Fibroblast of pulmonary artery (primary cell): ENCODE data around the gene SIK3.
A peak's percentile ranks its signal among the peaks of the same experiment; 100 is the strongest.
"Not testable (repeated sequence)": the region's sequence is repeated elsewhere in the genome, so short reads cannot be mapped to it uniquely, and the experiment has no call there.

Experiments used
- DNase-seq: peaks from one replicate; pipeline ENCODE4 v3.0.0-alpha.2; 2010; ENCODE audit warnings: low read depth
- H3K4me3 ChIP-seq: replicated peaks from 2 replicates; pipeline ENCODE4 v1.5.1; 2011; ENCODE audit warnings: low read depth, mild to moderate bottlenecking, control low read depth, low read length, moderate library complexity
- TF ChIP-seq, protein P1 (sequence below): IDR thresholded peaks from 2 replicates; pipeline ENCODE4 v1.5.1; 2011; ENCODE audit warnings: mild to moderate bottlenecking, control low read depth, low read length, inconsistent platforms; ENCODE audit errors: missing control alignments

SIK3 gene

DNA sequence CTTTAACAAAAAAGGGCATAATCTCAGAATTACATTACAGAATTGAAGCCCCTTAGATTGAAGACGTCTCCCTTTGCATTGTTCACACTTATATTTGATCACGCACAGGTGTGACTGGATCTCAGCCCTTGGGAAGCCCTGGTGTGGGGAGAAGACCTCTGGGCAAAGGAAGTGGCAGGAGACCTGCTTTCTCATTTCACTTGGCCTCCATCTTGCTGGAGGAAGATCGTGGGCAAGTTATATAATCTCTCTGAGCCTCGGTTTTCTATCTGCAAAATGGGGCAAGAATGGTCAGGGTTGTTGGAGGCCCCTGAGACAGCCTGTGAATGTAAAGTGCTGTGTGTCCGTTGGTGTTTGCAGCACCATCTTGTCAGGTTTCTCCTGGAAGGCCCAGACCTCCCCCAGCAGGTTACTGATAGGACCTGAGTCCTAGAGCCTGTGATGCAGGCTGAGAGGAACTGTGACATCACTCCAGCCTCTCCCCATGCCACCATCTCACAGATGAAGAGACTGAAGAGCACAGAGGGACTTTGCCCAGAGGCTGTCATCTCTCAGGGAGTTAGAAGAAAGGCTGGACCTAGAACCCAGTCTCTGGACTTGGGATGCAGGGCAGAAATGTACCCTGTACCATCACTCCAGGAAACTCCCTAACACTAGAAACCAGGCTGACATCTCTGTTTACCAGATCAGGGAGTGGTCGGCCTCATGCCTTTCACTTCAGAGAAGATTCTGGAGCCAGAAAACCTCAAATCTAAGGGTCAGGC is 259.7 kb downstream of the SIK3 start:
- TF ChIP-seq, protein P1, sequence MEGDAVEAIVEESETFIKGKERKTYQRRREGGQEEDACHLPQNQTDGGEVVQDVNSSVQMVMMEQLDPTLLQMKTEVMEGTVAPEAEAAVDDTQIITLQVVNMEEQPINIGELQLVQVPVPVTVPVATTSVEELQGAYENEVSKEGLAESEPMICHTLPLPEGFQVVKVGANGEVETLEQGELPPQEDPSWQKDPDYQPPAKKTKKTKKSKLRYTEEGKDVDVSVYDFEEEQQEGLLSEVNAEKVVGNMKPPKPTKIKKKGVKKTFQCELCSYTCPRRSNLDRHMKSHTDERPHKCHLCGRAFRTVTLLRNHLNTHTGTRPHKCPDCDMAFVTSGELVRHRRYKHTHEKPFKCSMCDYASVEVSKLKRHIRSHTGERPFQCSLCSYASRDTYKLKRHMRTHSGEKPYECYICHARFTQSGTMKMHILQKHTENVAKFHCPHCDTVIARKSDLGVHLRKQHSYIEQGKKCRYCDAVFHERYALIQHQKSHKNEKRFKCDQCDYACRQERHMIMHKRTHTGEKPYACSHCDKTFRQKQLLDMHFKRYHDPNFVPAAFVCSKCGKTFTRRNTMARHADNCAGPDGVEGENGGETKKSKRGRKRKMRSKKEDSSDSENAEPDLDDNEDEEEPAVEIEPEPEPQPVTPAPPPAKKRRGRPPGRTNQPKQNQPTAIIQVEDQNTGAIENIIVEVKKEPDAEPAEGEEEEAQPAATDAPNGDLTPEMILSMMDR: no peak
- no peak for DNase-seq
- H3K4me3 ChIP-seq: no peak overlapping the region

DNA sequence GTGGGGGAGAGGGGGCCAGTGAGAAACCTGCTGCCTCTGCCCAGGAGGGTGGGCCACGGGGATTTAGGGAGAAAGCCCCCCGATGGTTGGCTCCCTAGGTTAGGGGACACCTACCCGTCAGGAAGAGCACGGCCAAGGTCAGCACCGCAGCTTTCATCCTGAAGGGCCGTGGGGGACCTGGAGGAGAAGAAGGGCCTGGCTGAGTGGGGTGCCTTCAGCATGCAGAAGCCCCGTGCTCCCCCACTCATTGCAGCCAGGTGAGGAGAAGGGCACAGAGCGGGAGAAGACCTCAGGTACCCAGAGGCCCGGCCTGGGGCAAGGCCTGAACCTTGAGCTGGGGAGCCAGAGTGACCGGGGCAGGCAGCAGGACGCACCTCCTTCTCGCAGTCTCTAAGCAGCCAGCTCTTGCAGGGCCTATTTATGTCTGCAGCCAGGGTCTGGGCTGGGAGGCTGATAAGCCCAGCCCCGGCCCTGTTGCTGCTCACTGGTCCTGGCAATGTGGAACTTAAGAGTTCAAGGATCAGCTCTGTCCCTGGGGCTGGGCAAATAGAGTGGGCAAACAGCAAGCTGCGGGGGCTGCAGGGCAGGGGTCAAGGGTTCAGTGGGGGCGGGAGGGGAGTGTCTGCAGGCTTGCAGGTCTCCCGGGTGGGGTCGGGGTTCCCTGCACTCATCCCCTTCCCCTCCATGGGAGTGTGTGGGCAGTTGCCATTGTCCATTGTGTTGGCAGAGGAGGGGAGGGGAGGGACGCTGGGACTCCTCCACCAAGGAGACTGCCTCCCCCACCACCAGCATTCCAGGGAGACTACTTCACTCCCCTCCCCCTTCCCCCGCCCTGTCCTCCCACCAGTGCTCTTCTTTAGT is 260.8 kb downstream of the SIK3 start, which contains the start of gene APOA1:
TSS of gene APOA1 (minus strand) at position 392 of the 861 bp plus-strand sequence. CDS start at position 157, 235 bp downstream.
- TF ChIP-seq, protein P1: no peak
- no peak within 1 kb of the TSS for H3K4me3 ChIP-seq
- peak; percentile 57 for DNase-seq

GRCh38 chr11:116836632-116836991 is 261.6 kb downstream of the SIK3 start:
- no peak overlapping the region for H3K4me3 ChIP-seq
- DNase-seq: no peak
- TF ChIP-seq, protein P1: no peak

GRCh38 chr11:116835791-116836631 is 262.2 kb downstream of the SIK3 start:
- peak; percentile 98 for DNase-seq
- peak overlapping the region; percentile 14 for H3K4me3 ChIP-seq
- TF ChIP-seq, protein P1: peak; percentile 64

- H3K4me3 ChIP-seq: peak overlapping the region; percentile 14
- TF ChIP-seq, protein P1: no peak
- no peak for DNase-seq
These were observed 263.0 kb downstream of the SIK3 start for GRCh38 chr11:116835042-116835772.

DNA sequence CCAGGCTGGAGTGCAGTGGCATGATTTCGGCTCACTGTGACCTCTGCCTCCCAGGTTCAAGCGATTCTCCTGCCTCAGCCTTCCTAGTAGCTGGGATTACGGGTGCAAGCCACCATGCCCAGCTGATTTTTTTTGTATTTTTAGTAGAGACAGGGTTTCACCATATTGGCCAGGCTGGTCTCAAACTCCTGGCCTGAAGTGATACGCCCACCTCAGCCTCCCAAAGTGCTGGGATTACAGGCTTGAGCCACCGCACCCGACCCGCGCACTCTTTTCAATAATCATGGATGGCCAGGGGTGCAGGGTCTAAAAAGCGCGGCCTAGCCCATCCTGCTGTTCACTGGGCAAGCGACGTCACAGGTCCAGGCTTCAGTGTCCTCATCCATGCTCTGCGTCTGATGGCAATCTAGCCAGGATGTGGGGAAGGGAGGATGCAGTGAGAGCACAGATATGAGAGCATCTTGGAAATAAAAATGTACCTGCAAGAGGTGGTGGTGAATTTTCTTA is 263.6 kb downstream of the SIK3 start:
- not testable (repeated sequence) for H3K4me3 ChIP-seq, DNase-seq
